ENCODE measurements around the gene NCMAP.

GRCh38 chr1:24525606-24526005, 30.3 kb upstream of the NCMAP start:
- TF ChIP-seq TAF1 (IDR thresholded peaks at IDR 0.05; ENCODE audit: borderline replicate concordance, low read depth, low read length) = no peak
- no peak for TF ChIP-seq POLR2A (IDR thresholded peaks at IDR 0.05; ENCODE audit: low read depth, low read length)
